Muscle layer of colon (tissue), 2 donors: Measurements from ENCODE around the gene PACS1.
A peak's percentile ranks its signal among the peaks of the same experiment; 100 is the strongest.
"Not testable (repeated sequence)": the region's sequence is repeated elsewhere in the genome, so short reads cannot be mapped to it uniquely, and the experiment has no call there.

Experiments
- H3K27ac ChIP-seq: one replicate; pipeline ENCODE4 v1.7.0; 2013; ENCODE audit warnings: low read depth, mild to moderate bottlenecking, low read length, moderate library complexity
- H3K27me3 ChIP-seq, 2 donors: one replicate each; pipeline ENCODE4 v1.7.0; 2013; ENCODE audit warnings: low read length in 2 of 2, mild to moderate bottlenecking in 2 of 2; ENCODE audit not compliant: insufficient read depth in 2 of 2, control insufficient read depth in 1 of 2
- H3K36me3 ChIP-seq: one replicate; pipeline ENCODE4 v1.7.0; 2013; ENCODE audit warnings: mild to moderate bottlenecking, low read length; ENCODE audit not compliant: insufficient read depth
- H3K4me1 ChIP-seq: one replicate; pipeline ENCODE4 v1.7.0; 2013; ENCODE audit warnings: mild to moderate bottlenecking, low read length; ENCODE audit not compliant: insufficient read depth
- H3K4me3 ChIP-seq, 2 donors: one replicate each; pipeline ENCODE4 v1.7.0; 2013; ENCODE audit warnings: low read length in 2 of 2, low read depth in 1 of 2, mild to moderate bottlenecking in 1 of 2, moderate library complexity in 1 of 2
- H3K9ac ChIP-seq: one replicate; pipeline ENCODE4 v1.7.0; 2013; ENCODE audit warnings: low read length
- H3K9me3 ChIP-seq: one replicate; pipeline ENCODE4 v1.7.0; 2013; ENCODE audit warnings: mild to moderate bottlenecking, low read length
- donor health status: abdominal sarcoma.
- donor health status: Adenocarcinoma of cecum.

The PACS1 gene

GRCh38 chr11:66251809-66252208, 181.7 kb downstream of the PACS1 start:
- no peaks in the 10 kb centered on the region for H3K27me3 ChIP-seq
- H3K36me3 ChIP-seq = no peaks in the 10 kb centered on the region
- no peak overlapping the region for H3K27ac ChIP-seq
- H3K9ac ChIP-seq = no peak overlapping the region
- no peaks in the 10 kb centered on the region for H3K9me3 ChIP-seq
- H3K4me1 ChIP-seq = peaks cover 6% of the 10 kb centered on the region
- no peak overlapping the region for H3K4me3 ChIP-seq

- not testable (repeated sequence) for H3K27ac ChIP-seq, H3K36me3 ChIP-seq, H3K27me3 ChIP-seq, H3K9me3 ChIP-seq, H3K9ac ChIP-seq, H3K4me3 ChIP-seq, H3K4me1 ChIP-seq
Observed at GRCh38 chr11:66253081-66253480, 183.0 kb downstream of the PACS1 start.

- H3K4me3 ChIP-seq = peak overlapping the region; percentile 91 to 92
- H3K9me3 ChIP-seq = no peaks in the 10 kb centered on the region
- peaks cover 10% of the 10 kb centered on the region for H3K4me1 ChIP-seq
- H3K36me3 ChIP-seq = peaks cover 38% of the 10 kb centered on the region
- H3K27me3 ChIP-seq = no peaks in the 10 kb centered on the region
- peak overlapping the region; percentile 86 for H3K27ac ChIP-seq
- peak overlapping the region; percentile 68 for H3K9ac ChIP-seq
Observed at GRCh38 chr11:66258473-66258893, 188.4 kb downstream of the PACS1 start.

GRCh38 chr11:66259225-66259624, 189.2 kb downstream of the PACS1 start:
- Histone ChIP-seq H3K27ac (no peak overlapping the region), H3K4me1 (peaks cover 10% of the 10 kb centered on the region), H3K4me3 (no peak overlapping the region), H3K36me3 (peaks cover 42% of the 10 kb centered on the region), H3K27me3 (no peaks in the 10 kb centered on the region), H3K9me3 (no peaks in the 10 kb centered on the region), H3K9ac (no peak overlapping the region)

- Histone ChIP-seq H3K4me1 (peaks cover 10% of the 10 kb centered on the region), H3K36me3 (peaks cover 49% of the 10 kb centered on the region), H3K9ac (no peak overlapping the region)
Observed at GRCh38 chr11:66259956-66260355, 189.9 kb downstream of the PACS1 start.

GRCh38 chr11:66261578-66261977, 191.5 kb downstream of the PACS1 start:
- Histone ChIP-seq H3K4me1 (peaks cover 14% of the 10 kb centered on the region), H3K4me3 (no peak overlapping the region), H3K27ac (no peak overlapping the region), H3K36me3 (peaks cover 56% of the 10 kb centered on the region), H3K9ac (no peak overlapping the region), H3K9me3 (no peaks in the 10 kb centered on the region), H3K27me3 (no peaks in the 10 kb centered on the region)

More at GRCh38 chr11:66259956-66260355, 189.9 kb downstream of the PACS1 start:
- no peak overlapping the region for H3K27ac ChIP-seq
- no peaks in the 10 kb centered on the region for H3K9me3 ChIP-seq
- H3K4me3 ChIP-seq = no peak overlapping the region
- H3K27me3 ChIP-seq = no peaks in the 10 kb centered on the region

GRCh38 chr11:66262191-66262590, 192.1 kb downstream of the PACS1 start:
- Histone ChIP-seq H3K9ac (no peak overlapping the region), H3K27ac (no peak overlapping the region), H3K4me3 (no peak overlapping the region), H3K4me1 (peaks cover 17% of the 10 kb centered on the region), H3K36me3 (peaks cover 56% of the 10 kb centered on the region), H3K27me3 (no peaks in the 10 kb centered on the region), H3K9me3 (no peaks in the 10 kb centered on the region)

GRCh38 chr11:66262696-66263095, 192.6 kb downstream of the PACS1 start:
- Histone ChIP-seq H3K36me3 (peaks cover 56% of the 10 kb centered on the region), H3K27me3 (no peaks in the 10 kb centered on the region), H3K4me1 (peaks cover 17% of the 10 kb centered on the region), H3K27ac (no peak overlapping the region), H3K9ac (no peak overlapping the region), H3K9me3 (no peaks in the 10 kb centered on the region), H3K4me3 (no peak overlapping the region)

GRCh38 chr11:66263231-66263630, 193.2 kb downstream of the PACS1 start:
- Histone ChIP-seq H3K27me3 (no peaks in the 10 kb centered on the region), H3K4me1 (peaks cover 17% of the 10 kb centered on the region), H3K36me3 (peaks cover 56% of the 10 kb centered on the region), H3K9me3 (no peaks in the 10 kb centered on the region), H3K27ac (no peak overlapping the region), H3K4me3 (no peak overlapping the region), H3K9ac (no peak overlapping the region)

- no peak overlapping the region for H3K4me3 ChIP-seq
- H3K27ac ChIP-seq = no peak overlapping the region
- peaks cover 56% of the 10 kb centered on the region for H3K36me3 ChIP-seq
- peaks cover 13% of the 10 kb centered on the region for H3K4me1 ChIP-seq
- H3K9ac ChIP-seq = no peak overlapping the region
- no peaks in the 10 kb centered on the region for H3K27me3 ChIP-seq
- H3K9me3 ChIP-seq = no peaks in the 10 kb centered on the region
Observed at GRCh38 chr11:66263785-66264184, 193.7 kb downstream of the PACS1 start.

- H3K9me3 ChIP-seq = no peaks in the 10 kb centered on the region
- H3K4me1 ChIP-seq = peaks cover 15% of the 10 kb centered on the region
- H3K27me3 ChIP-seq = no peaks in the 10 kb centered on the region
- H3K36me3 ChIP-seq = peaks cover 53% of the 10 kb centered on the region
- no peak overlapping the region for H3K27ac ChIP-seq
- no peak overlapping the region for H3K4me3 ChIP-seq
- H3K9ac ChIP-seq = no peak overlapping the region
Observed at GRCh38 chr11:66264383-66264782, 194.3 kb downstream of the PACS1 start.

GRCh38 chr11:66264914-66265313, 194.8 kb downstream of the PACS1 start:
- H3K9me3 ChIP-seq = no peaks in the 10 kb centered on the region
- H3K4me3 ChIP-seq = no peak overlapping the region
- H3K27me3 ChIP-seq = no peaks in the 10 kb centered on the region
- no peak overlapping the region for H3K9ac ChIP-seq
- H3K4me1 ChIP-seq = peaks cover 20% of the 10 kb centered on the region
- H3K27ac ChIP-seq = no peak overlapping the region
- H3K36me3 ChIP-seq = peaks cover 47% of the 10 kb centered on the region
